Upper lobe of left lung (tissue), 6 donors: ENCODE results near the gene KATNB1. TPM values are rescaled to one million over a fixed set of nuclear protein-coding genes. Genes with fewer than 3 reads are reported as not detected.

Experiments used
- ATAC-seq, 2 donors: fragments of 200-7000 bp; cut with Tn5 transposase; one replicate each; pipeline ENCODE4 v1.9.1; 2022; ENCODE audit warnings: mild to moderate bottlenecking in 2 of 2, moderate library complexity in 2 of 2; ENCODE audit not compliant: low FRiP score in 2 of 2
- DNase-seq, 2 donors: peaks; one replicate each; pipeline ENCODE4 v3.0.0-alpha.2; 2019 to 2020
- H3K27ac ChIP-seq, 4 donors: fragments of 200-600 bp; sonication (generic); one replicate each; pipeline ENCODE4 v1.5.1; 2016 to 2019
- H3K27me3 ChIP-seq, 4 donors: fragments of 200-600 bp; sonication (generic); one replicate each; pipeline ENCODE4 v1.5.1; 2017 to 2019
- H3K36me3 ChIP-seq, 4 donors: fragments of 200-600 bp; sonication (generic); one replicate each; pipeline ENCODE4 v1.5.1; 2016 to 2019
- H3K4me1 ChIP-seq, 4 donors: fragments of 200-600 bp; sonication (generic); one replicate each; pipeline ENCODE4 v1.5.1; 2018 to 2019
- H3K4me3 ChIP-seq, 4 donors: fragments of 200-600 bp; sonication (generic); one replicate each; pipeline ENCODE4 v1.5.1; 2017 to 2019; ENCODE audit warnings: mild to moderate bottlenecking in 2 of 4, moderate library complexity in 1 of 4
- H3K9me3 ChIP-seq, 4 donors: fragments of 200-600 bp; sonication (generic); one replicate each; pipeline ENCODE4 v1.5.1; 2018 to 2019
- EP300 ChIP-seq, 4 donors: sonication (generic); formaldehyde crosslinking; IDR thresholded peaks; one replicate each; pipeline ENCODE4 v1.5.1; 2017; ENCODE audit warnings: antibody characterized with exemption in 4 of 4, control low read depth in 2 of 4
- POLR2A ChIP-seq, 4 donors: fragments of 450-650 bp; IDR thresholded peaks; one replicate each; pipeline ENCODE4 v1.5.1; 2016 to 2017; ENCODE audit warnings: antibody characterized with exemption in 4 of 4, mild to moderate bottlenecking in 2 of 4
- POLR2AphosphoS5 ChIP-seq, 2 donors: sonication (generic); formaldehyde crosslinking; IDR thresholded peaks; one replicate each; pipeline ENCODE4 v1.5.1; 2017; ENCODE audit warnings: antibody characterized with exemption in 2 of 2
- WGBS, 2 donors: methylation state at CpG; one replicate each; pipeline ENCODE4 v1.1.5; 2017 to 2018; 5-methylcytosine and 5-hydroxymethylcytosine counted together
- total RNA-seq, 6 donors: library from RNA; depleted of rRNA in 4 of 6; stranded (reverse); fragments of >200 nt in 4 of 6; gene quantifications; one replicate each; pipeline versions ENCODE4 v1.1.0 to v1.2.1, GENCODE V29; 2016 to 2021
- TF ChIP-seq, protein P1 (sequence below), 6 experiments: fragments of 450-650 bp in 4 of 6; fragments of 200-600 bp in 2 of 6; sonication (generic) in 2 of 6; IDR thresholded peaks; one replicate each; pipeline ENCODE4 v1.5.1; 2016 to 2019; ENCODE audit warnings: antibody characterized with exemption in 6 of 6
- donor health status: DM: no; HTN: no; CAD: no; lungs with moderate emphysema.
- donor health status: DM: no; HTN: yes; CAD: no; lungs with severe emphysema.

KATNB1 gene
- total RNA-seq, 6 donors from 2014 or later = 19.6 to 26.6 (median 21.5) TPM

DNA sequence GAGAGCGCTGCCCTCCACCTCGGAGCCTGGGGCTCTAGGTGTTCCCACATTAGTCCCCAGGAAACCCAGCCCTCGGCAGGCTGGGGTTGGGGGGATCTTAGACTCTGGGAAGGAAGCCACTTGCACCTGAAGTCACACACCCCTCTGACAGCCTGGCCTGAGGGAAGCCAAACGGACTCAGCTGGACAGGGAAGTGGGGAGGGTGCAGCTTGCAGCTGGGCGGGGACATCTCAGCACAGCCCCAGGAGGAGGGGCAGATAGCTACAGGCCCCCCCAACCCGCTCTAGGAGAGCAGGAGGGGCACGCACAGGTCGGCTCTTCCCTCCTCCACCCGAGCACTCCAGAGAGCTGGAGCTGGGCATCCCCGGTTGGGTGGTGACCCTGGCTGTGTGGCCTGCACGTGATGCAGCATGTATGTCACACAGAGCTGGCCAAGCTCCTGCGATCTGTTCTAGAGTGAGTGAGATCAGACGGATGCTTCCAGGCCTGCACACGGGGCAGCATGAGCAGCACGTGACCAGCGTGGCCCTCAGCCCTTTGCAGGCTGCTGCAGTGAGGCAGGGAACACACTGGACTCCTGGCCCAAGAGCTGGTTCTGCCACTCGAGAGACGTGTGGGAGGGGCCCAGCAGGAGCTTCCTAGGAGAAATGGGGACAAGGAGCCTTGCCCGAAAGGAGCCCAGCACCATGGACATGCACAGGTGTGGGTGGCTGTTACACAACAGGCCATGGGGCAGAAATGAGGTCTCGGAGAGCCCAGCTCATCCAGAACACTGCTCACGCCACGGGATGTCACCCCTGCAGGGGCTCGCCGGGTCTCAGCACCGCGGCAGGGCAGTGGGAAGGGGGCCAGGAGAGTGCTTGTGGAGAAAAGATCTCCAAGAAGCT, 51.3 kb downstream of the KATNB1 start:
- DNase-seq (peak in 1 of 2 donors; percentile 86), ATAC-seq (peak; percentile 39 to 84)
- peaks cover 0 to 71% (median 28%) of the 10 kb centered on the region in 4 donors for H3K36me3 ChIP-seq
- 72 to 74% methylated on average over 10 to 25 of the region's 26 CpGs for WGBS, 2 donors
- H3K27ac ChIP-seq = peak overlapping the region; percentile 20 to 71 (median 46)
- no peaks in the 10 kb centered on the region for H3K9me3 ChIP-seq
- H3K4me1 ChIP-seq = peaks cover 17 to 30% (median 25%) of the 10 kb centered on the region in 4 donors
- H3K4me3 ChIP-seq = no peak overlapping the region
- H3K27me3 ChIP-seq = no peaks in the 10 kb centered on the region
- no peak for TF ChIP-seq POLR2A (IDR thresholded peaks at IDR 0.05)
- TF ChIP-seq POLR2AphosphoS5 (IDR thresholded peaks at IDR 0.05) = peak; percentile 54 to 60
- peak in 1 of 4 donors; percentile 28 for TF ChIP-seq EP300 (IDR thresholded peaks at IDR 0.05)
- TF ChIP-seq, protein P1, sequence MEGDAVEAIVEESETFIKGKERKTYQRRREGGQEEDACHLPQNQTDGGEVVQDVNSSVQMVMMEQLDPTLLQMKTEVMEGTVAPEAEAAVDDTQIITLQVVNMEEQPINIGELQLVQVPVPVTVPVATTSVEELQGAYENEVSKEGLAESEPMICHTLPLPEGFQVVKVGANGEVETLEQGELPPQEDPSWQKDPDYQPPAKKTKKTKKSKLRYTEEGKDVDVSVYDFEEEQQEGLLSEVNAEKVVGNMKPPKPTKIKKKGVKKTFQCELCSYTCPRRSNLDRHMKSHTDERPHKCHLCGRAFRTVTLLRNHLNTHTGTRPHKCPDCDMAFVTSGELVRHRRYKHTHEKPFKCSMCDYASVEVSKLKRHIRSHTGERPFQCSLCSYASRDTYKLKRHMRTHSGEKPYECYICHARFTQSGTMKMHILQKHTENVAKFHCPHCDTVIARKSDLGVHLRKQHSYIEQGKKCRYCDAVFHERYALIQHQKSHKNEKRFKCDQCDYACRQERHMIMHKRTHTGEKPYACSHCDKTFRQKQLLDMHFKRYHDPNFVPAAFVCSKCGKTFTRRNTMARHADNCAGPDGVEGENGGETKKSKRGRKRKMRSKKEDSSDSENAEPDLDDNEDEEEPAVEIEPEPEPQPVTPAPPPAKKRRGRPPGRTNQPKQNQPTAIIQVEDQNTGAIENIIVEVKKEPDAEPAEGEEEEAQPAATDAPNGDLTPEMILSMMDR (IDR thresholded peaks at IDR 0.05) = no peak

DNA sequence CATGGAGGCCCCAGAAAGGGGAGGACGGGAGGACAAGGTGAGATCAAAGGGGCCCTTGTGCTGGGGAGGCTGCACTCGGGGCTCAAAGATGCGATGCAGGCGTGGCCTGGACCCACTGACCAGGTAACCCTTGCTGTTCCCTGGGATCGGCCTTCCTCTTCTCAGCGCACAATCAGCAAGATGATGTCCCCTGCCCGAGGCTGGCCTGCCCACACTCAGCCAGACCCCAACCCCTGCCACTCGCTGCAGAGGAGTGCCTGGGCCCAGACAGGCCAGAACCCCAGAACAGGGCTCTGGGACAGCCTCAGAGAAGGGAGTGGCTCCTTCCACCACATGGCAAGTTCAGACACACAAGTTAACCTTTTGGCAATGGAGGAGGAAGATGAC, 51.9 kb downstream of the KATNB1 start:
- H3K27me3 ChIP-seq = no peaks in the 10 kb centered on the region
- peaks cover 14 to 29% (median 24%) of the 10 kb centered on the region in 4 donors for H3K4me1 ChIP-seq
- no peaks in the 10 kb centered on the region for H3K9me3 ChIP-seq
- peak overlapping the region; percentile 10 to 71 (median 46) for H3K27ac ChIP-seq
- TF ChIP-seq, protein P1 (IDR thresholded peaks at IDR 0.05) = no peak
- TF ChIP-seq POLR2AphosphoS5 (IDR thresholded peaks at IDR 0.05) (no peak), POLR2A (IDR thresholded peaks at IDR 0.05) (no peak), EP300 (IDR thresholded peaks at IDR 0.05) (no peak)
- no peak overlapping the region for H3K4me3 ChIP-seq
- WGBS, 2 donors = 73 to 76% methylated on average over 8 of the region's 8 CpGs
- ATAC-seq = no peak
- peaks cover 0 to 71% (median 28%) of the 10 kb centered on the region in 4 donors for H3K36me3 ChIP-seq
- no peak for DNase-seq

DNA sequence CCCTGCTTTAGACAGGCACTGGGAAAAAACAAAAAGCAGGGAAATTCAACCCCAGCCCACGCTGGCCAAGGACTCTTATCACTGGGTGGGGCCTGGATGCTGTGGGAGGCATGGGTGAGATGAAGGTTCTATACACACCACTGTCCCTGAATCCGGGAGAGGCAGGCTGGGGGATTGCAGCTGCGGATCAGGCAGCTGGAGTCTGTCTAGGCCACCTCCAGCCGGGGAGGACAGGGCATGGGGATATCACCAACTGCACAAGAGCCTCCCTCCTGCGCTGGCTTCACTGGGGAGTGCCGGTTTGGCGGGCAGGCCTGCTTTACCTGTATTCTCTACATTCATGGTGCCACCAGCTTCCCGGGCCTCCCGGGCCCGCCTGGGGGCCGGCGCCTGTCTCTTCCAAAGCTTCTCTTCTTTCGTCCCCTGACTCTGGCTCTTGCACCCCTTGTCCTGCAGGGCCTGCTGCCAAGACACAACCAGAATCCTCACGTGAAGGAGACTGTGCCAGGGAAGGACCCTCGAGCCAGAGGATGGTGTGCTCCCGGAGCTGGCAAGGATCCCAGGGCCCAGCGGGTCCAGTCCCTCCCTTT, 52.8 kb downstream of the KATNB1 start:
- DNase-seq = no peak

DNA sequence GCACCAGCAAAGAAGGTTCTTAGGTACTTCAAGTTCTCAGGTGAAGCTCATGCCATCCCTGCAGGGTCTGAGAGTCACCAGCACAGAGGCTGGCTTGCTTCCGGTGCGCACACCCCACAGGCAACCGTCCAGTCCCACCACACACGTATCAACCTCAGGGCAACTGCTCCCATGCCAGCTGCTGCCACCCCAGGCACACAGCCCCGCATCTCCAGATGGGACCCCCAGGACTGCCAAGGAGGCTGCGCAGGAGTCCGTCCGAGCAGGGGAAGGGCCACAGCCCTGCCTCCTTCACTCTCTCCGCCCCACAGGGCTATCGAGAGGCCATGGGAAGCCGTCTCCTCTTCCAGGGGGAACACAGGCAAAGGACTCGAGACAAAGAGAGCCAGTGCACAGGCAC, 53.4 kb downstream of the KATNB1 start:
- peaks cover 14 to 29% (median 23%) of the 10 kb centered on the region in 4 donors for H3K4me1 ChIP-seq
- 94 to 96% methylated on average over 6 to 9 of the region's 12 CpGs for WGBS, 2 donors
- H3K9me3 ChIP-seq = no peaks in the 10 kb centered on the region
- peaks cover 0 to 82% (median 27%) of the 10 kb centered on the region in 4 donors for H3K36me3 ChIP-seq
- peak overlapping the region in 2 of 4 donors; percentile 6 to 36 for H3K27ac ChIP-seq
- no peak for ATAC-seq
- no peaks in the 10 kb centered on the region for H3K27me3 ChIP-seq
- DNase-seq = no peak
- TF ChIP-seq POLR2A (IDR thresholded peaks at IDR 0.05) = no peak
- H3K4me3 ChIP-seq = no peak overlapping the region

More for the DNA sequence above, 52.8 kb downstream of the KATNB1 start:
- no peak for ATAC-seq
- TF ChIP-seq POLR2A (IDR thresholded peaks at IDR 0.05) (no peak), POLR2AphosphoS5 (IDR thresholded peaks at IDR 0.05) (peak; percentile 19 to 28), EP300 (IDR thresholded peaks at IDR 0.05) (no peak)
- TF ChIP-seq, protein P1 (IDR thresholded peaks at IDR 0.05) = no peak
- peak overlapping the region; percentile 6 to 71 (median 46) for H3K27ac ChIP-seq
- peaks cover 0 to 80% (median 28%) of the 10 kb centered on the region in 4 donors for H3K36me3 ChIP-seq
- H3K4me3 ChIP-seq = no peak overlapping the region
- H3K4me1 ChIP-seq = peaks cover 14 to 29% (median 23%) of the 10 kb centered on the region in 4 donors
- H3K27me3 ChIP-seq = no peaks in the 10 kb centered on the region
- 66 to 88% methylated on average over 14 to 16 of the region's 17 CpGs for WGBS, 2 donors
- no peaks in the 10 kb centered on the region for H3K9me3 ChIP-seq

DNA sequence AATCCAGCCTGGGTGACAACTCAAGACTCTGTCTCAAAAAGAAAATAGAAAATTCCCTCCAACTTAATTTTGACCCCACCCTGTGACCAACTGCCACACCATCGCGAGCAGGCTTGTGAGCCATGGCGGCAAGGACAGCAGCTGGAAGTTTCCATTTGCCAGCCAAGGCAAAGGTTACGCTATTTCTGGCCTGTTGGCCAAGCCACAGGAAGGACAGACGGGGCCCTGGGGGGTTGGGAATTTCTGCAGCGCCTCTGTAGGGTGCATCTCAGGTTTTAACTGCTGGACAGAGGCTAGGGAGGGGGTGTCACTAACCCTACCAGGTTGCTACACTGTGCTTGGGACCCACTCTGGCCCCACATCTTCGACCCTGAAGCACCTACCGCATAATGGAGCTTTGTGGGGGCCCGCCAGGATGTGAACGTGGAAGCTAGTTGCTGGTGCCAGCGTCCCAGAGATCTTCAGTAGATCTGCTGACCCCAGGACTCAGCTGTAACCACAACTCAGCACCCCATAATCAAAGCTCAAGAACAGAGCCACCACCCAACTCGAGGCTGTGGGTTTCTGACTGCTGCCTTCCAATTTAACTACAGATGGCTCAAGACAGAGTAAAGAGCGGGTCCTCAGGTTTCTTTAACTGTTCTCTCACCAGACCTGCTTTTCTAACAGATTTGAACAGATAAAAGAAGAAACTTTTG, 55.8 kb downstream of the KATNB1 start:
- peaks cover 21 to 33% (median 27%) of the 10 kb centered on the region in 4 donors for H3K4me1 ChIP-seq
- H3K4me3 ChIP-seq = no peak overlapping the region
- peak overlapping the region in 3 of 4 donors; percentile 31 to 51 (median 38) for H3K27ac ChIP-seq
- DNase-seq = no peak
- no peaks in the 10 kb centered on the region for H3K27me3 ChIP-seq
- no peak for ATAC-seq
- H3K9me3 ChIP-seq = no peaks in the 10 kb centered on the region
- 73 to 80% methylated on average over 13 of the region's 13 CpGs for WGBS, 2 donors
- H3K36me3 ChIP-seq = peaks cover 0 to 80% (median 14%) of the 10 kb centered on the region in 4 donors
- TF ChIP-seq POLR2AphosphoS5 (IDR thresholded peaks at IDR 0.05) (no peak), EP300 (IDR thresholded peaks at IDR 0.05) (no peak), POLR2A (IDR thresholded peaks at IDR 0.05) (no peak)
- TF ChIP-seq, protein P1 (IDR thresholded peaks at IDR 0.05) = no peak
